Sigmoid colon (tissue), 7 donors: ENCODE results near the gene INTS2. TPM values are rescaled to one million over a fixed set of nuclear protein-coding genes. Genes with fewer than 3 reads are reported as not detected.
"Not testable (repeated sequence)": the region's sequence is repeated elsewhere in the genome, so short reads cannot be mapped to it uniquely, and the experiment has no call there.

Experiments used
- DNase-seq: peaks from one replicate; pipeline ENCODE4 v3.0.0-alpha.2; 2019
- H3K27ac ChIP-seq, 4 donors: fragments of 200-600 bp; sonication (generic); one replicate each; pipeline ENCODE4 v1.5.1; 2016 to 2019; ENCODE audit warnings: mild to moderate bottlenecking in 1 of 4
- H3K27me3 ChIP-seq, 3 donors: fragments of 200-600 bp; sonication (generic); one replicate each; pipeline ENCODE4 v1.5.1; 2019; ENCODE audit warnings: mild to moderate bottlenecking in 1 of 3
- H3K36me3 ChIP-seq, 4 donors: fragments of 200-600 bp; sonication (generic); one replicate each; pipeline ENCODE4 v1.5.1; 2016 to 2019
- H3K4me1 ChIP-seq, 4 donors: fragments of 200-600 bp; sonication (generic); one replicate each; pipeline ENCODE4 v1.5.1; 2017 to 2019
- H3K4me3 ChIP-seq, 4 donors: fragments of 200-600 bp; sonication (generic); one replicate each; pipeline ENCODE4 v1.5.1; 2017 to 2019; ENCODE audit warnings: mild to moderate bottlenecking in 2 of 4, moderate library complexity in 1 of 4
- H3K9me3 ChIP-seq, 4 donors: fragments of 200-600 bp in 3 of 4; sonication (generic) in 3 of 4; one replicate each; pipeline versions ENCODE4 v1.5.1 to v1.6.1; 2013 to 2019
- EP300 ChIP-seq, 4 donors: sonication (generic); formaldehyde crosslinking; IDR thresholded peaks; one replicate each; pipeline ENCODE4 v1.6.1; 2017; ENCODE audit warnings: antibody characterized with exemption in 4 of 4
- POLR2A ChIP-seq, 2 donors: fragments of 450-650 bp; IDR thresholded peaks; one replicate each; pipeline ENCODE4 v1.6.1; 2016; ENCODE audit warnings: antibody characterized with exemption in 2 of 2, mild to moderate bottlenecking in 2 of 2, moderate library complexity in 2 of 2
- POLR2AphosphoS5 ChIP-seq, 4 donors: sonication (generic); formaldehyde crosslinking; IDR thresholded peaks; one replicate each; pipeline ENCODE4 v1.6.1; 2017; ENCODE audit warnings: antibody characterized with exemption in 4 of 4
- WGBS, 2 donors: extraction: QIAGEN DNeasy Blood & Tissue Kit; methylation state at CpG; one replicate each; pipeline ENCODE4 v1.1.7; 2013; 5-methylcytosine and 5-hydroxymethylcytosine counted together
- intact Hi-C: fragments of 100-400 bp; cut with DNase I; formaldehyde crosslinking; loops from one replicate; pipeline ENCODE4 v1.15.1; 2023
- polyA plus RNA-seq, 3 donors: library from polyadenylated mRNA; stranded (reverse); fragments of 200-250 nt; gene quantifications; one replicate each; pipeline ENCODE4 v1.2.3, GENCODE V29; 2013
- total RNA-seq, 4 donors: library from RNA; depleted of rRNA; stranded (reverse); fragments of >200 nt; gene quantifications; one replicate each; pipeline ENCODE4 v1.1.0, GENCODE V29; 2016
- TF ChIP-seq, protein P1 (sequence below), 4 experiments: fragments of 450-650 bp in 3 of 4; fragments of 200-600 bp in 1 of 4; IDR thresholded peaks; one replicate each; pipeline ENCODE4 v1.5.1; 2016 to 2019; ENCODE audit warnings: antibody characterized with exemption in 4 of 4, mild to moderate bottlenecking in 3 of 4, moderate library complexity in 2 of 4
- donor health status: healthy with polysubstance abuse.
- donor health status: Bipolar disorder and iron deficiency.
- donor health status: healthy.

INTS2 gene
- total and polyA plus RNA-seq, 7 donors: 0.60 to 15.3 (median 7.2) TPM

- peaks cover 5 to 67% (median 14%) of the 10 kb centered on the region in 4 donors for H3K36me3 ChIP-seq
- TF ChIP-seq, protein P1, sequence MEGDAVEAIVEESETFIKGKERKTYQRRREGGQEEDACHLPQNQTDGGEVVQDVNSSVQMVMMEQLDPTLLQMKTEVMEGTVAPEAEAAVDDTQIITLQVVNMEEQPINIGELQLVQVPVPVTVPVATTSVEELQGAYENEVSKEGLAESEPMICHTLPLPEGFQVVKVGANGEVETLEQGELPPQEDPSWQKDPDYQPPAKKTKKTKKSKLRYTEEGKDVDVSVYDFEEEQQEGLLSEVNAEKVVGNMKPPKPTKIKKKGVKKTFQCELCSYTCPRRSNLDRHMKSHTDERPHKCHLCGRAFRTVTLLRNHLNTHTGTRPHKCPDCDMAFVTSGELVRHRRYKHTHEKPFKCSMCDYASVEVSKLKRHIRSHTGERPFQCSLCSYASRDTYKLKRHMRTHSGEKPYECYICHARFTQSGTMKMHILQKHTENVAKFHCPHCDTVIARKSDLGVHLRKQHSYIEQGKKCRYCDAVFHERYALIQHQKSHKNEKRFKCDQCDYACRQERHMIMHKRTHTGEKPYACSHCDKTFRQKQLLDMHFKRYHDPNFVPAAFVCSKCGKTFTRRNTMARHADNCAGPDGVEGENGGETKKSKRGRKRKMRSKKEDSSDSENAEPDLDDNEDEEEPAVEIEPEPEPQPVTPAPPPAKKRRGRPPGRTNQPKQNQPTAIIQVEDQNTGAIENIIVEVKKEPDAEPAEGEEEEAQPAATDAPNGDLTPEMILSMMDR (IDR thresholded peaks at IDR 0.05): no peak
- TF ChIP-seq POLR2A (IDR thresholded peaks at IDR 0.05): no peak
- no peak for TF ChIP-seq POLR2AphosphoS5 (IDR thresholded peaks at IDR 0.05)
- TF ChIP-seq EP300 (IDR thresholded peaks at IDR 0.05): no peak
- WGBS, 2 donors: 93 to 98% methylated on average over 1 of the region's 1 CpG
Observed at GRCh38 chr17:61943117-61943516, 15.3 kb upstream of the INTS2 start.

DNA sequence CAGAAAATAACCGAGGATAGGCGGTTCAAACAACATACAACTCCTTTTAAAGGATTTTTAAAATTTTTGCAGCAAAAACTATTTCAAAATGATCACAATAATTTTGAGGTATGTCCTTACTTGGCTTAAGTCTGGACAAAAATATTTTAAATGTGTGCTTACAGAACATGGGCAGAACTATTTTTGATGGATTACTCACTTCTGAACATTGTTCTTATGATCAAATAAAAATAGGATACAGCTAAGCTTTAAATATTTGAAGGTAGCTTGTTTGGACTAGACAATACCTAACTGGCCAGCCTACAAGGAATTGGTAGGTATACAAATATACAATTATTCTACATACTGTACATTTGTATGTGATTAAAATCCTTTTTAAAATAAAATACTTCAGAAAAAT, 14.3 kb upstream of the INTS2 start:
- no peak for TF ChIP-seq EP300 (IDR thresholded peaks at IDR 0.05)
- TF ChIP-seq POLR2A (IDR thresholded peaks at IDR 0.05): no peak
- TF ChIP-seq, protein P1 (IDR thresholded peaks at IDR 0.05): no peak
- TF ChIP-seq POLR2AphosphoS5 (IDR thresholded peaks at IDR 0.05): no peak

More at GRCh38 chr17:61943117-61943516, 15.3 kb upstream of the INTS2 start:
- no peak for DNase-seq
- Histone ChIP-seq H3K4me3 (no peak overlapping the region), H3K27me3 (no peaks in the 10 kb centered on the region), H3K27ac (no peak overlapping the region), H3K9me3 (no peaks in the 10 kb centered on the region), H3K4me1 (no peaks in the 10 kb centered on the region)
- intact Hi-C loops: no loop called here

GRCh38 chr17:61928101-61928436, 287 bp upstream of the INTS2 start:
- DNase-seq: no peak
- peak overlapping the region; percentile 61 to 80 (median 66) for H3K4me3 ChIP-seq
- H3K36me3 ChIP-seq: peaks cover 0 to 18% (median 2%) of the 10 kb centered on the region in 4 donors
- intact Hi-C loops: no loop called here
- peak overlapping the region; percentile 86 to 90 (median 88) for H3K27ac ChIP-seq
- no peak for TF ChIP-seq EP300 (IDR thresholded peaks at IDR 0.05)
- no peak for TF ChIP-seq POLR2A (IDR thresholded peaks at IDR 0.05)
- TF ChIP-seq POLR2AphosphoS5 (IDR thresholded peaks at IDR 0.05): no peak
- TF ChIP-seq, protein P1 (IDR thresholded peaks at IDR 0.05): no peak
- peaks cover 0 to 26% (median 11%) of the 10 kb centered on the region in 4 donors for H3K4me1 ChIP-seq
- no peaks in the 10 kb centered on the region for H3K9me3 ChIP-seq
- H3K27me3 ChIP-seq: no peaks in the 10 kb centered on the region
- 51 to 53% methylated on average over 4 of the region's 4 CpGs for WGBS, 2 donors

More for the DNA sequence above, 14.3 kb upstream of the INTS2 start:
- intact Hi-C loops: no loop called here
- H3K4me1 ChIP-seq: no peaks in the 10 kb centered on the region
- no peaks in the 10 kb centered on the region for H3K9me3 ChIP-seq
- 94 to 95% methylated on average over 2 of the region's 2 CpGs for WGBS, 2 donors
- H3K27ac ChIP-seq: no peak overlapping the region
- no peaks in the 10 kb centered on the region for H3K27me3 ChIP-seq
- H3K36me3 ChIP-seq: peaks cover 5 to 56% (median 8%) of the 10 kb centered on the region in 4 donors
- no peak for DNase-seq
- H3K4me3 ChIP-seq: no peak overlapping the region

GRCh38 chr17:61926826-61927207, 965 bp downstream of the INTS2 start:
- TF ChIP-seq EP300 (IDR thresholded peaks at IDR 0.05): no peak
- TF ChIP-seq, protein P1 (IDR thresholded peaks at IDR 0.05): no peak
- TF ChIP-seq POLR2A (IDR thresholded peaks at IDR 0.05): no peak
- no peak for TF ChIP-seq POLR2AphosphoS5 (IDR thresholded peaks at IDR 0.05)
- peak overlapping the region; percentile 61 to 80 (median 66) for H3K4me3 ChIP-seq
- H3K27ac ChIP-seq: peak overlapping the region; percentile 86 to 90 (median 88)
- H3K27me3 ChIP-seq: no peaks in the 10 kb centered on the region
- H3K36me3 ChIP-seq: peaks cover 0 to 21% (median 2%) of the 10 kb centered on the region in 4 donors
- peaks cover 0 to 26% (median 11%) of the 10 kb centered on the region in 4 donors for H3K4me1 ChIP-seq
- H3K9me3 ChIP-seq: no peaks in the 10 kb centered on the region
- intact Hi-C loops: loop anchor here (1.0 kb wide), 1 partner anchor 139 kb away; no protein-coding TSS in a partner anchor
- no peak for DNase-seq
- 5 to 17% methylated on average over 4 of the region's 4 CpGs for WGBS, 2 donors

DNA sequence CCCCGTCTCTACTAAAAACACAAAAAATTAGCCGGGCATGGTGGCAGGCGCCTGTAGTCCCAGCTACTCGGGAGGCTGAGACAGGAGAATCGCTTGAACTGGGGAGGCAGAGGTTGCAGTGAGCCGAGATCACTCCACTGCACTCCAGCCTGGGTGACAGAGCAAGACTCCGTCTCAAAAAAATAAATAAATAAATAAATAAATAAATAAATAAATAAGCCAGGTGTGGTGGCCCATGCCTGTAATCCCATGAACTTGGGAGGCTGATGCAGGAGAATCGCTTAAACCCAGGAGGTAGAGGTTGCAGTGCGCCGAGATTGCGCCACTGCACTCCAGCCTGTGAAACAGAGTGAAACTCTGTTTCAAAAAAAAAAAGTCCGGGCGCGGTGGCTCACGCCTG, 12.6 kb downstream of the INTS2 start:
- DNase-seq, H3K9me3 ChIP-seq, H3K4me1 ChIP-seq, H3K27me3 ChIP-seq, H3K27ac ChIP-seq, H3K4me3 ChIP-seq, intact Hi-C loops: not testable (repeated sequence)
- H3K36me3 ChIP-seq: peaks cover 9 to 59% (median 18%) of the 10 kb centered on the region in 4 donors
- WGBS, 2 donors: 95 to 98% methylated on average over 15 of the region's 15 CpGs
